ENCODE data around the gene COL16A1. TPM values are rescaled to one million over a fixed set of nuclear protein-coding genes. Genes with fewer than 3 reads are reported as not detected.

COL16A1 gene
- total and polyA plus RNA-seq, 4 donors: 0.43 to 3.8 (median 2.3) TPM

DNA sequence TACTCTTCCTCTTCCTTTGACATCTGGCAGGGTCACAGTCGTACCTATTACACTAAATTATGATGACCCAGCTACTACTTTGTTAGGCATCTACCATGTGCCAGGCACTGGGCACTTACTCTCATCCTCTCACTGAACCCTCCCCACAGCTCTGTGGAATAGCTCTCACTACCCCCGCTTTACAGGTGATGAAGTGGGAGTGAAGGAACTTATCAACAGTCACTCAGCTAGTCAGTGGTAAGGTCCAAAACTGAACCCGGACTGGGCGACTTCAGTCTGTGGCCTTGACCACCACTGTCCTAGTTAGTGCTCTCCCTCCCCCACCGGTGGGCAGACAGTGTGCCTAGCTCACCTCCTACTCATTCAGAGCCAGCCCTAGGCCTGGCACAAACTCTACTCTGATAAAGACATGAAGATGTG, 48.0 kb upstream of the COL16A1 start:
- peaks cover 5 to 18% (median 9%) of the 10 kb centered on the region in 4 donors for H3K4me1 ChIP-seq (ENCODE audit: control insufficient read depth in 4 of 4, insufficient read depth in 4 of 4, low read length in 3 of 4)
- H3K9me3 ChIP-seq (ENCODE audit: control insufficient read depth in 4 of 4, low read length in 3 of 4): no peaks in the 10 kb centered on the region
- no peak overlapping the region for H3K9ac ChIP-seq (ENCODE audit: low read depth in 1 of 2, low read length in 2 of 2)
- H3K4me3 ChIP-seq (ENCODE audit: low read depth in 1 of 3, low read length in 3 of 3): no peak overlapping the region
- H3K27ac ChIP-seq (ENCODE audit: low read depth in 1 of 2, low read length in 2 of 2): no peak overlapping the region
- no peak for DNase-seq (ENCODE audit: low spot score)
- no peaks in the 10 kb centered on the region for H3K36me3 ChIP-seq (ENCODE audit: control insufficient read depth in 4 of 4, insufficient read depth in 3 of 4, low read depth in 1 of 4, low read length in 3 of 4)
- H3K27me3 ChIP-seq (ENCODE audit: control insufficient read depth in 4 of 4, insufficient read depth in 4 of 4, low read length in 3 of 4): no peaks in the 10 kb centered on the region
- WGBS: 79% methylated on average over 5 of the region's 5 CpGs
- TF ChIP-seq HNF4G (IDR thresholded peaks at IDR 0.05) (no peak), TAF1 (conservative IDR thresholded peaks at IDR 0.05) (no peak)
- TF ChIP-seq, protein P1, sequence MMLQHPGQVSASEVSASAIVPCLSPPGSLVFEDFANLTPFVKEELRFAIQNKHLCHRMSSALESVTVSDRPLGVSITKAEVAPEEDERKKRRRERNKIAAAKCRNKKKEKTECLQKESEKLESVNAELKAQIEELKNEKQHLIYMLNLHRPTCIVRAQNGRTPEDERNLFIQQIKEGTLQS (IDR thresholded peaks at IDR 0.05): no peak

DNA sequence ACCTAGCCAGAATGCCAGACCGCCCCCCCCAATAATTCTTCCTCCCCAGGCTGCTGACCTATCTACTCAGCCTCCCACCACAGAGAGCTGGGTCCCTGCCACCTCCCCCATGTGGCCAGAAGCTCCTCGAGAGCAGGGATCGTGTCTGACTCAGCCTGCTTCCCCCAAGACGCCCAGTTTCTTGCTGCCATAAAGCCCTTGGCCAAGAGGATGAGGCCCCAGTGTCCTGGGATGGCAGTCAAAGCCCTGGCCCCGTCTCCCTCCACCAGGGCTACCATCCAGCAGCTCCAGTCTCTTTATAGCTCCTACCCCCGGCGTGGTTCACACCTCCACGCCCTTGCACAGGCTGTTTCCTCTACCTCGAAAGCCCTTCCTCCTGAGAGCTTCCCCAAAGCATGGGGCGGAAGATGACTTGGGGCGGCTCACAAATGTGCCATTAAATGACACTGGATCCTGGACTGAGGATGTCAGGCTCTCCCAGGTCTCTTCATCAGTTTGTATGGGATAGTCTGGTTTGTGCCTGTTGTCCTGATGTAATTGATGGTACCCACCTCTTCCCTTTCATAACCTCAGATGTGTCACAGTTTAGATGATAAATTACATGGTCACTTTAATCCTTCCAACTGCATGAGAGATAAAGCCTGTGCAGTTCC, 47.2 kb upstream of the COL16A1 start:
- peaks cover 5 to 18% (median 9%) of the 10 kb centered on the region in 4 donors for H3K4me1 ChIP-seq (ENCODE audit: control insufficient read depth in 4 of 4, insufficient read depth in 4 of 4, low read length in 3 of 4)
- no peaks in the 10 kb centered on the region for H3K36me3 ChIP-seq (ENCODE audit: control insufficient read depth in 4 of 4, insufficient read depth in 3 of 4, low read depth in 1 of 4, low read length in 3 of 4)
- H3K9ac ChIP-seq (ENCODE audit: low read depth in 1 of 2, low read length in 2 of 2): no peak overlapping the region
- no peak for DNase-seq (ENCODE audit: low spot score)
- H3K27ac ChIP-seq (ENCODE audit: low read depth in 1 of 2, low read length in 2 of 2): no peak overlapping the region
- no peak overlapping the region for H3K4me3 ChIP-seq (ENCODE audit: low read depth in 1 of 3, low read length in 3 of 3)
- H3K27me3 ChIP-seq (ENCODE audit: control insufficient read depth in 4 of 4, insufficient read depth in 4 of 4, low read length in 3 of 4): no peaks in the 10 kb centered on the region
- TF ChIP-seq JUND (IDR thresholded peaks at IDR 0.05) (no peak), SP1 (IDR thresholded peaks at IDR 0.05) (no peak)
- 62% methylated on average over 11 of the region's 11 CpGs for WGBS
- no peaks in the 10 kb centered on the region for H3K9me3 ChIP-seq (ENCODE audit: control insufficient read depth in 4 of 4, low read length in 3 of 4)

DNA sequence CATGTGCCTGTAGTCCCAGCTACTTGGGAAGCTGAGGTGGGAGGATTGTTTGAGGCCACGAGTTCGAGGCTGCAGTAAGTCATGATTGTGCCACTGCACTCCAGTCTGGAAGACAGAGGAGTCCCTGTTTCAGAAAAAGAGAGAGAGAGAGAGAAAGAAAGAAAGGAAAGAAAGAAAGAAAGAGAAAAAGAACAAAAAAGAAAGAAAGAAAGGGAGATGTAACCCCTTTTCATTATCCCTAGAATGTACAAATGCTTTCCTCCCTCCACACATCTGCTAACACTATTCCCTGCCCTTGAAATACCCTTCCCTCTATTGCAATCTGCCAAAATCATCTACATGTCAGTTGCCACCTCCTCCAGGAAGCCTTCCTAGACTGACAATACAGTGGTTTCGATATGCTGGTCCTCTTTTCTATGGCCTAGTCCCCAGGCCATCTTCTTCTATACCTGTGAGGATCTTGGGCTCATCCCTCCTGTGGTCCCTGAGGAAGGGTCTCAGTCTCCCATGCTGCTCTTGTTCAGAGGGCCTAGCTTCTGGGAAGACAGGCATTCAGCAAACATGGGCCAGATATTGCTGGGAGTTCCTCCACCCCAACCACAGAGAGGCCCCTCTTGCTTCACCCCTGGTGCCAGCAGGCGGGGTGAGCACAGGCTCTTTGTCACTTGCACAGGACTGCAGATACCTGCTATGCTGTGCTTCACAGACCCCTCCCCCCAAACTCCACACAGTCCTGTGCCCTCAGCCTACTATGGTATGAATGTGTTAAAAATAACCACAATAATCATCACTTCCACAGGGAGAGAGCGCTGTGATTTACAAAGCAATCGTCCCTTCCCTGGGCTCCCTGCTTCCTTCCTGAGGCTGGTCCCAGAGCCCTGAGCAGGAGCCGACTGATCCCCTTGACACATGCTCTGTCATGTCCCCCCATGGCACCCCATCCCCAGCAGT, 46.2 kb upstream of the COL16A1 start:
- no peak for DNase-seq (ENCODE audit: low spot score)
- Histone ChIP-seq H3K36me3 (ENCODE audit: control insufficient read depth in 4 of 4, insufficient read depth in 3 of 4, low read depth in 1 of 4, low read length in 3 of 4) (no peaks in the 10 kb centered on the region), H3K27ac (ENCODE audit: low read depth in 1 of 2, low read length in 2 of 2) (no peak overlapping the region), H3K9ac (ENCODE audit: low read depth in 1 of 2, low read length in 2 of 2) (no peak overlapping the region), H3K4me1 (ENCODE audit: control insufficient read depth in 4 of 4, insufficient read depth in 4 of 4, low read length in 3 of 4) (peaks cover 5 to 18% (median 12%) of the 10 kb centered on the region in 4 donors), H3K9me3 (ENCODE audit: control insufficient read depth in 4 of 4, low read length in 3 of 4) (no peaks in the 10 kb centered on the region), H3K4me3 (ENCODE audit: low read depth in 1 of 3, low read length in 3 of 3) (no peak overlapping the region), H3K27me3 (ENCODE audit: control insufficient read depth in 4 of 4, insufficient read depth in 4 of 4, low read length in 3 of 4) (no peaks in the 10 kb centered on the region)
- TF ChIP-seq TAF1 (conservative IDR thresholded peaks at IDR 0.05): no peak
- no peak for TF ChIP-seq HNF4G (IDR thresholded peaks at IDR 0.05)
- TF ChIP-seq, protein P2, sequence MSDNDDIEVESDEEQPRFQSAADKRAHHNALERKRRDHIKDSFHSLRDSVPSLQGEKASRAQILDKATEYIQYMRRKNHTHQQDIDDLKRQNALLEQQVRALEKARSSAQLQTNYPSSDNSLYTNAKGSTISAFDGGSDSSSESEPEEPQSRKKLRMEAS (IDR thresholded peaks at IDR 0.05): no peak
- no peak for TF ChIP-seq EGR1 (IDR thresholded peaks at IDR 0.05; ENCODE audit: low read depth in 2 of 2)
- no peak for TF ChIP-seq SP1 (IDR thresholded peaks at IDR 0.05)
- TF ChIP-seq, protein P1 (IDR thresholded peaks at IDR 0.05): no peak
- no peak for TF ChIP-seq RXRA (IDR thresholded peaks at IDR 0.05)
- TF ChIP-seq, protein P3, sequence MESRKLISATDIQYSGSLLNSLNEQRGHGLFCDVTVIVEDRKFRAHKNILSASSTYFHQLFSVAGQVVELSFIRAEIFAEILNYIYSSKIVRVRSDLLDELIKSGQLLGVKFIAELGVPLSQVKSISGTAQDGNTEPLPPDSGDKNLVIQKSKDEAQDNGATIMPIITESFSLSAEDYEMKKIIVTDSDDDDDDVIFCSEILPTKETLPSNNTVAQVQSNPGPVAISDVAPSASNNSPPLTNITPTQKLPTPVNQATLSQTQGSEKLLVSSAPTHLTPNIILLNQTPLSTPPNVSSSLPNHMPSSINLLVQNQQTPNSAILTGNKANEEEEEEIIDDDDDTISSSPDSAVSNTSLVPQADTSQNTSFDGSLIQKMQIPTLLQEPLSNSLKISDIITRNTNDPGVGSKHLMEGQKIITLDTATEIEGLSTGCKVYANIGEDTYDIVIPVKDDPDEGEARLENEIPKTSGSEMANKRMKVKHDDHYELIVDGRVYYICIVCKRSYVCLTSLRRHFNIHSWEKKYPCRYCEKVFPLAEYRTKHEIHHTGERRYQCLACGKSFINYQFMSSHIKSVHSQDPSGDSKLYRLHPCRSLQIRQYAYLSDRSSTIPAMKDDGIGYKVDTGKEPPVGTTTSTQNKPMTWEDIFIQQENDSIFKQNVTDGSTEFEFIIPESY (IDR thresholded peaks at IDR 0.05): no peak
- TF ChIP-seq FOXA2 (IDR thresholded peaks at IDR 0.05): no peak
- no peak for TF ChIP-seq NR2F2 (IDR thresholded peaks at IDR 0.05)
- TF ChIP-seq, protein P4, sequence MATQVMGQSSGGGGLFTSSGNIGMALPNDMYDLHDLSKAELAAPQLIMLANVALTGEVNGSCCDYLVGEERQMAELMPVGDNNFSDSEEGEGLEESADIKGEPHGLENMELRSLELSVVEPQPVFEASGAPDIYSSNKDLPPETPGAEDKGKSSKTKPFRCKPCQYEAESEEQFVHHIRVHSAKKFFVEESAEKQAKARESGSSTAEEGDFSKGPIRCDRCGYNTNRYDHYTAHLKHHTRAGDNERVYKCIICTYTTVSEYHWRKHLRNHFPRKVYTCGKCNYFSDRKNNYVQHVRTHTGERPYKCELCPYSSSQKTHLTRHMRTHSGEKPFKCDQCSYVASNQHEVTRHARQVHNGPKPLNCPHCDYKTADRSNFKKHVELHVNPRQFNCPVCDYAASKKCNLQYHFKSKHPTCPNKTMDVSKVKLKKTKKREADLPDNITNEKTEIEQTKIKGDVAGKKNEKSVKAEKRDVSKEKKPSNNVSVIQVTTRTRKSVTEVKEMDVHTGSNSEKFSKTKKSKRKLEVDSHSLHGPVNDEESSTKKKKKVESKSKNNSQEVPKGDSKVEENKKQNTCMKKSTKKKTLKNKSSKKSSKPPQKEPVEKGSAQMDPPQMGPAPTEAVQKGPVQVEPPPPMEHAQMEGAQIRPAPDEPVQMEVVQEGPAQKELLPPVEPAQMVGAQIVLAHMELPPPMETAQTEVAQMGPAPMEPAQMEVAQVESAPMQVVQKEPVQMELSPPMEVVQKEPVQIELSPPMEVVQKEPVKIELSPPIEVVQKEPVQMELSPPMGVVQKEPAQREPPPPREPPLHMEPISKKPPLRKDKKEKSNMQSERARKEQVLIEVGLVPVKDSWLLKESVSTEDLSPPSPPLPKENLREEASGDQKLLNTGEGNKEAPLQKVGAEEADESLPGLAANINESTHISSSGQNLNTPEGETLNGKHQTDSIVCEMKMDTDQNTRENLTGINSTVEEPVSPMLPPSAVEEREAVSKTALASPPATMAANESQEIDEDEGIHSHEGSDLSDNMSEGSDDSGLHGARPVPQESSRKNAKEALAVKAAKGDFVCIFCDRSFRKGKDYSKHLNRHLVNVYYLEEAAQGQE (IDR thresholded peaks at IDR 0.05): no peak
- 81% methylated on average over 7 of the region's 7 CpGs for WGBS

All from liver (tissue), 9 donors.